ENCODE data around the gene IFITM5.
"Not testable (repeated sequence)": the region's sequence is repeated elsewhere in the genome, so short reads cannot be mapped to it uniquely, and the experiment has no call there.

- peak in 1 of 3 donors; percentile 27 for TF ChIP-seq POLR2AphosphoS5 (IDR thresholded peaks at IDR 0.05)
- TF ChIP-seq CTCF, POLR2A, EP300 (IDR thresholded peaks at IDR 0.05): not testable (repeated sequence)
Observed at GRCh38 chr11:309979-310572, 10.8 kb upstream of the IFITM5 start.
